Hematopoietic multipotent progenitor cell treated with erythropoietin and hydrocortisone succinate and interleukin-3 and kit ligand, for 17 days (in vitro differentiated cells): ENCODE results near the gene TMEM151B.

ENCODE experiments used
- DNase-seq: peaks from one replicate; pipeline ENCODE4 v3.0.0-alpha.2; 2015; ENCODE audit warnings: low spot score

TMEM151B gene

GRCh38 chr6:44264154-44265006 is 5.9 kb upstream of the TMEM151B start:
- no peak for DNase-seq

DNA sequence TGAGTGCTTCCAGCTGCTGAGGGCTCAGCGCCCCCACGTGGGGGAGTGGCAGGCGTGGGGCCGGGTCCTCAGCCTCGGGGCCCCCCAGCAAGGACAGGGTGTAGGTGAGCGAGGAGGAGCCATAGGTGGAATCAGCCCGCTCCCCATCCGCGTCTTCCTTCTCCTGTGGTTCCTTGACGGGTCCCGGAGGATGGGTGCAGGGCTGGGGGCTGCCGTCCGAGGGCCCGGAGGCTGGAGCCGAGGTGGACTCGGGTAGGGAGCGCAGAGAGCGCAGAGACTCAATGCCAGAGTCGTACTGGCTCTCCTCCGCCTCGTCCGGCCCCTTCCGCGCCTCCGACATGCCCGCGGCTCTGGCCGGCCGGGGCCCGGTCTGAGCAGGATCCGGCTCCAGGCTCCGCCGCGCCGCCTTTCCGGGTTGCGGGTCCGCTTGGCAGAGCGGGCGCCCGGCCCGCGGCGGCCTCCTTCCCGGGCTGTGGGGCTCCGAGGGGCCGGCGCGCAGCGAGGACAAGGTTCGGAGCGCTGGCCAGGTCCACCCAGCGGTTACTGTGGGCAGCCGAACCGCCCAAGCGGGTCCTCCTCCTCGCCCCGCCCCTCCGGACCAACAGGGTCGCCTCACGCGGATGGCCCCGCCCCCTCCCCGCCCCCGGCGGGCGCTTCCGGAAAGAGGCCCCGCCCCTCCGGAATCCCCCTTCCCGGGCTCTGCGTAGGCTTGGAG is 5.1 kb upstream of the TMEM151B start, which contains the start of gene NFKBIE:
NFKBIE (minus strand) TSS at position 545 of the 715 bp plus-strand sequence; CDS start at position 340, 205 bp downstream.
- DNase-seq: peak; percentile 81

- DNase-seq: no peak
These were observed 4.5 kb upstream of the TMEM151B start for GRCh38 chr6:44265722-44266233.

- DNase-seq: no peak
These were observed 3.9 kb upstream of the TMEM151B start for GRCh38 chr6:44266347-44266746.

GRCh38 chr6:44267252-44267651 is 3.0 kb upstream of the TMEM151B start:
- DNase-seq: no peak

DNA sequence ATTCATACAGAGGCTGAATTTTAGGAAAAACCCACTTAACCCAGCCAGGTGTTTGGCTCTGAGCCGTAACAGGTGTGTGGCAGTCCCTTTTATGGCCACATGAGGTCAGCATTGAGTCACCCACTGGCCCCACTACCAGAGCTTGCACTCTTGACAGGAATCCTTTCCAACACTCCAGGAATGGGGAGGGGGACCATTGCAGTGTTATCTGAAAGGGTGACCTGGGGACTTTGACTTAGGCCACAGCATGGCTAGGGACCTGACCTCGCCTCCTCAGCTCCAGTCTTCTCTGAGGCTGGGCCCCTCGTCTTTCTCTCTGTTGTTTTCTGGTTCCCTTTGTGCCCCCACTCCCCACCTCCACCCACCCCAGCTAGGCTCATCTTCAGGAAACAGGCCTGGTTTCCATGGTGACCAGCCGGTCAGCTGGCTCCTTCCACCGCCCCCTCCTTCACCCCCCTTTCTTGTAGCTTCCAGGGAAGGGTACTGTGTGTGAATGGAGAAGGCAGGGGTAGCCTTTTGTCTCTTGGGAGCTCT is 2.1 kb upstream of the TMEM151B start:
- DNase-seq: peak; percentile 76

- no peak for DNase-seq
These were observed 901 bp upstream of the TMEM151B start for GRCh38 chr6:44269178-44269920.

DNA sequence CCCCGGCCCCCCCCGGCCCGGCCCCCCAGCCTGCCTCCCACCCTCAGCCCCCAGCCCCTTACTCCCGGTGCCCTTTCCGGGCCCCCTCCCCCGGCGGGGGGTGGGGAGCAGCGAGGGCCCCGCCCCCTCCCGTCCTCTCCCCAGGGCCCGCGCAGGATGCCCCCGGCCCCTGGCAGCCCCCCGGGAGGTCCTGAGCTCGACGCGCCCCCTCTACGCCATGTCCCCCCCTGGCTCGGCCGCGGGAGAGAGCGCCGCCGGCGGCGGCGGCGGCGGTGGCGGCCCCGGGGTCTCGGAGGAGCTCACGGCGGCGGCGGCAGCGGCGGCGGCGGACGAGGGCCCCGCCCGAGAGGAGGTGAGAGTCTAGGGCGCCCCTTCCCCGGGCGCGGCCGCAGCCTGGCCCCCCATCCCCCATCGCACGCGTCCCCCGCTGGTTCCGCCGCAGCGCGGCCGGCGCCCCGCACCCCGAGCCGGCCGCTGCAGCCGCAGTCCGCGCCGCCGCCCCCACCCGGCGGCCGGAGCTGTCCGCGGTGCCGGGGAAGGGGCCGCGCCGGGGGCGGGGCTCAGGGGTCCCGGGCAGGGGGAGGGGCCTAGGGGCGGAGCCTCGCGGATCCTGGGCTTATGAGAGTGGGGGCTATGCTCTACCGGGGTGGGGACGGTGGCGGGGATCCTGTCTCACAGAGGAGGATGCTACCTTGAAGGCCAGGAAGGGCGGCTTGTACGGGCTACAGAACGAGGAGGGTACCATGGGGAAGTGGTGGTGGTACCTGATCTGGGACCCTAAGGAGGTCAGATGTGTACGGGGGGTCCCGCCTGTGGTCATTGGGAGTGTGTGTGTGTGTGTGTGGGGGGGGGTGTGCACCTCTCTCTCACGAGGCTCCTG is 516 bp downstream of the TMEM151B start:
- no peak for DNase-seq

DNA sequence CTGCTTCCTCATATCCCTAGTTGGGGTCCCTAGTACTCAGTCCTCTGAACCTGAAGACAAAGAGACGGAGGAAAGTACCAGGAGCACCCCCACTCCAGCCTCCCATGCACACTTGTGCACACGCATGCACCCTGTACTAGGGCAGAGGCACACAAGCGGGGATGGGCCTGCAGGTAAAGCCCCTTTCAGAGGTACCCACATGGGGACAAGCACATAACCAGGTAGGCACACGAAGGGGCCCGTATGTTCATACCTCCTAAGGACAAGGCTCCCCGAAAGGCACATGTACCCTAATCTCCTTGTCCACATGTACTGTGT is 1.1 kb downstream of the TMEM151B start:
- DNase-seq: no peak

DNA sequence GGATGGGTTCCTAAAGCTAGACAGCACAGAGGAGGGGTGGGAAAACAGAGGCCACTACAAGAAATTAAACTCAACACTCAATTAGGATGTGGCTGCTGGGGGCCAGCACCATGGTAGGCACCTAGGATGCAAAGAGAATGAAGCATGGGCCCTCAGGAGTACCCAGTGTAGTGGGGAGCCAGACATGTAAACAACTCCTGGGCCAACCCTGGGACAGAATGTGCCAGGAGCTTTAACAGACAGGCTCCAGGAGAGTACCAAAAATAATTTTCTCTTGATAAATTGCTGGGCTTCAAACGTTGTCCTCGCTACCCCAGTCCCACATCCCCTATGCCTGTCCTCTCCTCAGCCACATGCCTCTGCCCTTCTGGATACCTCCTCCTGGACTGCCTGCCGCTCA is 1.7 kb downstream of the TMEM151B start:
- DNase-seq: no peak

DNA sequence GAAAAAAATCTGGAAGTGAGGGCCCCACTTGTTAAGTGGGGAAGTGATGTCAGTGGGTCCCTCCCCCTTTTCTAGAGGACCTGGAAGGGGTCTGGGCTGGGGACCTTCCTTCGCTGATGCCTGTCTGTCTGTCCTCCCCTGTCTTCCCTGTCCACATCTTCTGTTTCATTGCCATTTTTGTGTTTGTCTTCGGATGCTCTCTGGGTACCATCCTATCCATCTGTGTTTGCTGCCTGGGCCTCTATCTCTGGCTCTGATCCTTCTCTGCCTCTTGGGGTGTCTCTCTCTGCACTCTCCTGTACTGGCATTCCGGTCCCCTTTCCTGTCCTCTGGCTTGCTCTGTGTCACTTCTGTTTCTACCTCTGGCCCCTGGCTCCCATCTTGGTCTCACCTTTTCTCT is 2.3 kb downstream of the TMEM151B start:
- no peak for DNase-seq

DNA sequence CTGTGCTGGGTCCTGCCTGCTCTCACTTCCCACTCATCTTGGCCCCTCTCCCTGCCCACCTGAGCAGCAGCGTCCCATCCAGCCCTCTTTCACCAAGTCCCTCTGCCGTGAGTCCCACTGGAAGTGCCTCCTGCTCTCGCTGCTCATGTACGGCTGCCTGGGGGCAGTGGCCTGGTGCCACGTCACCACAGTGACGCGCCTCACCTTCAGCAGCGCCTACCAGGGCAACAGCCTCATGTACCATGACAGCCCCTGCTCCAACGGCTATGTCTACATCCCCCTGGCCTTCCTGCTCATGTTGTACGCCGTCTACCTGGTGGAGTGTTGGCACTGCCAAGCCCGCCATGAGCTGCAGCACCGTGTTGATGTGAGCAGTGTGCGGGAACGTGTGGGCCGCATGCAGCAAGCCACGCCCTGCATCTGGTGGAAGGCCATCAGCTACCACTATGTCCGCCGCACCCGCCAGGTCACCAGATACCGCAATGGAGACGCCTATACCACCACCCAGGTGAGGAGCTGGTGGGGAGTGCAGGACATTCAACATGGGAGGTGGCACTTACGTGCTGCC is 2.8 kb downstream of the TMEM151B start:
- no peak for DNase-seq

DNA sequence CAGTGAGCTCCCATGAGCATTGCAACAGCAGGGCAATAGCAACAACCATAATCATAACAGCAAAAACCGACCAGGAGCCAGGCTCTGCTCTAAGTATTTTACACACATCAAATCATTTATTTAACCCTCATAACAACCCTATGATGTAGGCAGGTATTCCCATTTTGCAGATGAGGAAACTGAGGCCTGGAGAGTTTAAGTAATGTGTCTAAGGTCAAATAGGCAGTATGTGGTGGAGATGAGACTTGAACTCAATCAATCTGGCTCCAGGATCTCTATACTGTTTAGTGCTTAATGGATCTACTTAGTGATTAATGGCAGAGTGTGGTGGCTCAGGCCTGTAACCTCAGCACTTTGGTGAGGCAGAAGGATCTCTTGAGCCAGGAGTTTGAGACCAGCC is 3.4 kb downstream of the TMEM151B start:
- no peak for DNase-seq

- DNase-seq: no peak
These were observed 5.1 kb downstream of the TMEM151B start for GRCh38 chr6:44275271-44275748.

DNA sequence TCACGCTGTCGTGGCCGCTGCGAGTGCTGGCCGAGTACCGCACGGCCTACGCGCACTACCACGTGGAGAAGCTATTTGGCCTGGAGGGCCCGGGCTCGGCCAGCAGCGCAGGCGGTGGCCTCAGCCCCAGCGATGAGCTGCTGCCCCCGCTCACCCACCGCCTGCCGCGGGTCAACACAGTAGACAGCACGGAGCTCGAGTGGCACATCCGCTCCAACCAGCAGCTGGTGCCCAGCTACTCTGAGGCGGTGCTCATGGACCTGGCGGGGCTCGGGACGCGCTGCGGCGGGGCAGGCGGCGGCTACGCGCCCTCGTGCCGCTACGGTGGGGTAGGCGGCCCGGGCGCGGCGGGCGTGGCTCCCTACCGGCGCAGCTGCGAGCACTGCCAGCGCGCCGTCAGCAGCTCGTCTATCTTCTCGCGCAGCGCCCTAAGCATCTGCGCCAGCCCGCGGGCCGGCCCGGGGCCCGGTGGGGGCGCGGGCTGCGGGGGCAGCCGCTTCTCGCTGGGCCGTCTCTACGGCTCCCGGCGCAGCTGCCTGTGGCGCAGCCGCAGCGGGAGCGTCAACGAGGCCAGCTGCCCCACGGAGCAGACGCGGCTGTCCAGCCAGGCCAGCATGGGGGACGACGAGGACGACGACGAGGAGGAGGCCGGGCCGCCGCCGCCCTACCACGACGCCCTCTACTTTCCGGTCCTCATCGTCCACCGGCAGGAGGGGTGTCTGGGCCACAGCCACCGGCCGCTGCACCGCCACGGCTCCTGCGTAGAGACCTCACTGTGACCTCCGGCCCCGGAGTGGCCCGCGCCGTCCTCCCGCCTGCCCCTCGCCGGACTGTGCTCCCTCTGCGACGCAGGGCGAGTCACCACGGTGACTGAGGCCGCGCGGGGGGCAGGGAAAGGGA is 5.7 kb downstream of the TMEM151B start:
- no peak for DNase-seq

GRCh38 chr6:44276667-44277640 is 6.7 kb downstream of the TMEM151B start:
- DNase-seq: no peak

- no peak for DNase-seq
These were observed 7.5 kb downstream of the TMEM151B start for GRCh38 chr6:44277763-44278162.

DNA sequence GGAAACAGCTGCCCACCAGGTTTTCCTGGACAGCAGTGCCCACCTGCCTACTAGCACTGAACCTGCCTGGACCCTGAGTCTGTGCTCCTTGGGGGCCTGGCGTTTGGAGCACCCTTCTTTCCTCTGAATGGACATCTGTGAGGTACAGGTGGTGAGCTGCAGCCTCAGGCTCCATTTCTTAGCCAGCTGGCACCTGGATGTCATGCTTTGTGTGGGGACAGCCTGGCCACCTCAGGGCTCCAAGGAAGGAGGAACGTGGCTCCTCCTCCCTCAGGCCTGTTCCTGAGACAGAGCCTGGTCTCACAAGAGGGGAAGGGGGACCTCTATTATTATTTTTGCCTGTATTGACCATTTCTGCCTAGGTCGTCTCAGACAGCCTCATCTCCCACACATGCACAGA is 8.1 kb downstream of the TMEM151B start:
- no peak for DNase-seq
